ENCODE results near the gene CFAP299. TPM values are rescaled to one million over a fixed set of nuclear protein-coding genes. Genes with fewer than 3 reads are reported as not detected.

CFAP299 gene
- total and polyA plus RNA-seq, 9 of the 15 experiments (the other 6 are each of a cell fraction or from before 2014, with no cell fraction given) = 0.09 to 3.0 (median 0.76) TPM

- intact Hi-C loops (cut with micrococcal nuclease) = no loop called here
- Histone ChIP-seq H2AFZ (ENCODE audit: low read depth, low read length) (no peak overlapping the region), H4K20me1 (replicated peaks; ENCODE audit: control insufficient read depth, insufficient read depth, low read length) (no peaks in the 10 kb centered on the region), H3K27me3 (ENCODE audit: control insufficient read depth in 2 of 2, insufficient read depth in 2 of 2, low read length in 2 of 2) (no peaks in the 10 kb centered on the region), H3K4me1 (replicated peaks in 1 of 2; ENCODE audit: control insufficient read depth in 2 of 2, insufficient read depth in 2 of 2, low read length in 2 of 2) (no peaks in the 10 kb centered on the region), H3K9me1 (ENCODE audit: control insufficient read depth, insufficient read depth, low read length) (no peaks in the 10 kb centered on the region), H3K9me3 (replicated peaks; ENCODE audit: control insufficient read depth, insufficient read depth, low read depth, low read length) (no peaks in the 10 kb centered on the region), H3K9ac (ENCODE audit: insufficient read depth in 1 of 2, low read depth in 2 of 2, low read length in 2 of 2) (no peak overlapping the region), H3K4me3 (no peak overlapping the region), H3K4me2 (ENCODE audit: insufficient read depth, low read length) (no peak overlapping the region), H3K36me3 (ENCODE audit: control insufficient read depth, insufficient read depth, low read length) (no peaks in the 10 kb centered on the region), H3K79me2 (ENCODE audit: control insufficient read depth, insufficient read depth, low read length) (no peaks in the 10 kb centered on the region), H3K27ac (ENCODE audit: extremely low read depth, low read depth, low read length) (no peak overlapping the region)
- TF ChIP-seq NFIC (IDR thresholded peaks at IDR 0.05) (no peak), NFE2 (IDR thresholded peaks at IDR 0.05; ENCODE audit: low read depth) (peak; percentile 29; the same call in 1 of the 2 replicates)
- in situ Hi-C loops (cut with MboI) = no loop called here
- CTCF ChIA-PET (ENCODE audit: low intra/inter-chr PET ratio) = no interaction called here
- POLR2A ChIA-PET = no interaction called here
- BruUV-seq (replicated peaks) = no TSS peak
- ATAC-seq (no peak), DNase-seq (ENCODE audit: extremely low read depth in 1 of 4, low spot score in 3 of 4) (no peak), FAIRE-seq (no peak)
- 0% methylated on average over 5 of the region's 5 CpGs for WGBS (ENCODE audit: insufficient coverage, low coverage, missing lambda C conversion rate)
Observed at GRCh38 chr4:80710748-80711451, 375.4 kb downstream of the CFAP299 start.

DNA sequence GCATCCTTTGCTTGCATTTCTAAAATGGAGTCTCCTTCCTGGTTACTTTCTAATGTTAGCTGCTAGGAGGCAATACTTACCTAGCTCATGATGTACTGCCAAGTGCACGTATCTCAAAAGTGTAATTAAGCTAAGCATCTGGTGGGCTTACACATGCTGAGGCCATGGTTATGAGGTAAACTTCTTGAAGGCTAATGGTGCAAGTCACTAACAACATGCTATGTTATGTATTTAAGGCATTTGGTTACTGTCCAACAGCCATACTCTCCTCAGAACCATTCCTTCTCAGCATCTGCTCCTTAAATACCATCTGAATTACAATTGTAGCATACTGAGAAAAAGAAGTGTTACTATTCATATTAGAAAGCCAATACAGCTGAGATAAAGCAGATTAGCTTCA, 376.4 kb downstream of the CFAP299 start:
- no peaks in the 10 kb centered on the region for H3K4me1 ChIP-seq (replicated peaks in 1 of 2; ENCODE audit: control insufficient read depth in 2 of 2, insufficient read depth in 2 of 2, low read length in 2 of 2)
- H3K4me2 ChIP-seq (ENCODE audit: insufficient read depth, low read length) = no peak overlapping the region
- no peaks in the 10 kb centered on the region for H4K20me1 ChIP-seq (replicated peaks; ENCODE audit: control insufficient read depth, insufficient read depth, low read length)
- H3K9me3 ChIP-seq (replicated peaks; ENCODE audit: control insufficient read depth, insufficient read depth, low read depth, low read length) = no peaks in the 10 kb centered on the region
- H3K79me2 ChIP-seq (ENCODE audit: control insufficient read depth, insufficient read depth, low read length) = no peaks in the 10 kb centered on the region
- H2AFZ ChIP-seq (ENCODE audit: low read depth, low read length) = no peak overlapping the region
- CTCF ChIA-PET (ENCODE audit: low intra/inter-chr PET ratio) = no interaction called here
- H3K27ac ChIP-seq (ENCODE audit: extremely low read depth, low read depth, low read length) = no peak overlapping the region
- H3K9ac ChIP-seq (ENCODE audit: insufficient read depth in 1 of 2, low read depth in 2 of 2, low read length in 2 of 2) = no peak overlapping the region
- WGBS (ENCODE audit: insufficient coverage, low coverage, missing lambda C conversion rate) = 0% methylated on average over 1 of the region's 1 CpG
- POLR2A ChIA-PET = no interaction called here
- no TSS peak for BruUV-seq (replicated peaks)
- intact Hi-C loops (cut with micrococcal nuclease) = no loop called here
- ATAC-seq (no peak), DNase-seq (ENCODE audit: extremely low read depth in 1 of 4, low spot score in 3 of 4) (no peak), FAIRE-seq (no peak)
- H3K4me3 ChIP-seq = no peak overlapping the region
- H3K36me3 ChIP-seq (ENCODE audit: control insufficient read depth, insufficient read depth, low read length) = no peaks in the 10 kb centered on the region
- in situ Hi-C loops (cut with MboI) = no loop called here
- no peaks in the 10 kb centered on the region for H3K27me3 ChIP-seq (ENCODE audit: control insufficient read depth in 2 of 2, insufficient read depth in 2 of 2, low read length in 2 of 2)
- no peaks in the 10 kb centered on the region for H3K9me1 ChIP-seq (ENCODE audit: control insufficient read depth, insufficient read depth, low read length)
- TF ChIP-seq ATF7 (IDR thresholded peaks at IDR 0.05) (no peak), TGIF2 (CRISPR knock-in tag; IDR thresholded peaks at IDR 0.05) (no peak), CBX5 (IDR thresholded peaks at IDR 0.05; ENCODE audit: borderline replicate concordance, low read depth) (no peak), KLF6 (CRISPR knock-in tag; IDR thresholded peaks at IDR 0.05; ENCODE audit: borderline replicate concordance) (no peak), HOMEZ (CRISPR knock-in tag; IDR thresholded peaks at IDR 0.05) (no peak), NR2C1 (IDR thresholded peaks at IDR 0.05) (no peak), NR2C1 (tag; IDR thresholded peaks at IDR 0.05) (no peak), GTF2E2 (tag; IDR thresholded peaks at IDR 0.05) (no peak), STAT5B (CRISPR knock-in tag; IDR thresholded peaks at IDR 0.05) (no peak), EP300 (IDR thresholded peaks at IDR 0.05; ENCODE audit: low read length) (no peak), SIX5 (IDR thresholded peaks at IDR 0.05; ENCODE audit: borderline replicate concordance in 1 of 2, insufficient read depth in 1 of 2, low read depth in 1 of 2, low read length in 2 of 2) (no peak)
- TF ChIP-seq, protein P1, sequence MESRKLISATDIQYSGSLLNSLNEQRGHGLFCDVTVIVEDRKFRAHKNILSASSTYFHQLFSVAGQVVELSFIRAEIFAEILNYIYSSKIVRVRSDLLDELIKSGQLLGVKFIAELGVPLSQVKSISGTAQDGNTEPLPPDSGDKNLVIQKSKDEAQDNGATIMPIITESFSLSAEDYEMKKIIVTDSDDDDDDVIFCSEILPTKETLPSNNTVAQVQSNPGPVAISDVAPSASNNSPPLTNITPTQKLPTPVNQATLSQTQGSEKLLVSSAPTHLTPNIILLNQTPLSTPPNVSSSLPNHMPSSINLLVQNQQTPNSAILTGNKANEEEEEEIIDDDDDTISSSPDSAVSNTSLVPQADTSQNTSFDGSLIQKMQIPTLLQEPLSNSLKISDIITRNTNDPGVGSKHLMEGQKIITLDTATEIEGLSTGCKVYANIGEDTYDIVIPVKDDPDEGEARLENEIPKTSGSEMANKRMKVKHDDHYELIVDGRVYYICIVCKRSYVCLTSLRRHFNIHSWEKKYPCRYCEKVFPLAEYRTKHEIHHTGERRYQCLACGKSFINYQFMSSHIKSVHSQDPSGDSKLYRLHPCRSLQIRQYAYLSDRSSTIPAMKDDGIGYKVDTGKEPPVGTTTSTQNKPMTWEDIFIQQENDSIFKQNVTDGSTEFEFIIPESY (CRISPR knock-in tag; IDR thresholded peaks at IDR 0.05) = no peak

All from K562 (cell line).